ENCODE results near the gene BABAM2.

GRCh38 chr2:27890924-27891672 is 569 bp downstream of the BABAM2 start:
- TF ChIP-seq CTCF (IDR thresholded peaks at IDR 0.05; ENCODE audit: low read depth, low read length) (no peak), MAX (IDR thresholded peaks at IDR 0.05; ENCODE audit: low read depth, low read length) (peak; percentile 94), POLR2A (IDR thresholded peaks at IDR 0.05; ENCODE audit: extremely low read depth, insufficient read length) (no peak), MYC (IDR thresholded peaks at IDR 0.05; ENCODE audit: low read depth, low read length) (peak; percentile 95)
